ENCODE results near the gene RGS21. TPM values are rescaled to one million over a fixed set of nuclear protein-coding genes. Genes with fewer than 3 reads are reported as not detected.

Gene RGS21
- total and polyA plus RNA-seq, 2 of the 13 experiments (the other 11 are each of a cell fraction or from before 2014, with no cell fraction given) = not detected

- no peak for TF ChIP-seq RBM22 (optimal IDR thresholded peaks at IDR 0.05; ENCODE audit: low read length)
- no peak for TF ChIP-seq TRAFD1 (CRISPR knock-in tag; IDR thresholded peaks at IDR 0.05; ENCODE audit: borderline replicate concordance)
- no peak for TF ChIP-seq ATF5 (CRISPR knock-in tag; IDR thresholded peaks at IDR 0.05; ENCODE audit: low read depth)
- intact Hi-C loops (cut with micrococcal nuclease; ENCODE audit: unreplicated experiment) (no loop called here), in situ Hi-C loops (cut with HindIII; ENCODE audit: extremely low pct_ligation_motif_present, low pct_unique_long_range_greater_than_20kb) (no loop called here)
- ChIA-PET CTCF (ENCODE audit: low intra/inter-chr PET ratio, low total read pairs) (no interaction called here), POLR2A (no interaction called here)
- BruUV-seq (replicated peaks) = no TSS peak
- WGBS (ENCODE audit: low lambda C conversion rate) = 24% methylated on average over 2 of the region's 2 CpGs
- Histone ChIP-seq H3K27ac (ENCODE audit: extremely low read length, insufficient read depth, low read length) (no peak overlapping the region), H3K4me1 (ENCODE audit: insufficient read depth, low read length) (no peaks in the 10 kb centered on the region), H3K9ac (ENCODE audit: insufficient read depth, low read depth, low read length) (no peak overlapping the region), H3K4me3 (replicated peaks in 1 of 3; ENCODE audit: insufficient read depth in 1 of 3, low read depth in 2 of 3, low read length in 3 of 3) (no peak overlapping the region), H3K27me3 (ENCODE audit: control insufficient read depth in 1 of 2, insufficient read depth in 2 of 2, low read length in 2 of 2) (no peaks in the 10 kb centered on the region), H2AFZ (ENCODE audit: low read length) (no peak overlapping the region), H4K20me1 (ENCODE audit: insufficient read depth, low read length) (no peaks in the 10 kb centered on the region), H3K9me3 (ENCODE audit: low read length) (no peaks in the 10 kb centered on the region), H3K79me2 (ENCODE audit: insufficient read depth, low read length) (no peaks in the 10 kb centered on the region), H3K36me3 (replicated peaks in 1 of 2; ENCODE audit: control insufficient read depth in 1 of 2, insufficient read depth in 2 of 2, low read length in 2 of 2) (no peaks in the 10 kb centered on the region), H3K4me2 (ENCODE audit: low read depth, low read length) (no peak overlapping the region)
- no peak for FAIRE-seq
- ATAC-seq = no peak
- DNase-seq (ENCODE audit: low spot score) = no peak
Measured at GRCh38 chr1:192375306-192375705, 58.5 kb downstream of the RGS21 start.

- Histone ChIP-seq H4K20me1 (ENCODE audit: insufficient read depth, low read length) (no peaks in the 10 kb centered on the region), H3K36me3 (replicated peaks in 1 of 2; ENCODE audit: control insufficient read depth in 1 of 2, insufficient read depth in 2 of 2, low read length in 2 of 2) (no peaks in the 10 kb centered on the region), H3K4me1 (ENCODE audit: insufficient read depth, low read length) (no peaks in the 10 kb centered on the region), H3K27me3 (ENCODE audit: control insufficient read depth in 1 of 2, insufficient read depth in 2 of 2, low read length in 2 of 2) (no peaks in the 10 kb centered on the region), H2AFZ (ENCODE audit: low read length) (no peak overlapping the region), H3K27ac (ENCODE audit: extremely low read length, insufficient read depth, low read length) (no peak overlapping the region), H3K9me3 (ENCODE audit: low read length) (no peaks in the 10 kb centered on the region), H3K9ac (ENCODE audit: insufficient read depth, low read depth, low read length) (no peak overlapping the region), H3K4me2 (ENCODE audit: low read depth, low read length) (no peak overlapping the region), H3K79me2 (ENCODE audit: insufficient read depth, low read length) (no peaks in the 10 kb centered on the region), H3K4me3 (replicated peaks in 1 of 3; ENCODE audit: insufficient read depth in 1 of 3, low read depth in 2 of 3, low read length in 3 of 3) (no peak overlapping the region)
- WGBS (ENCODE audit: low lambda C conversion rate) = 16% methylated on average over 3 of the region's 3 CpGs
- in situ Hi-C loops (cut with HindIII; ENCODE audit: extremely low pct_ligation_motif_present, low pct_unique_long_range_greater_than_20kb) (no loop called here), intact Hi-C loops (cut with micrococcal nuclease; ENCODE audit: unreplicated experiment) (no loop called here)
- BruUV-seq (replicated peaks) = no TSS peak
- no peak for FAIRE-seq
- TF ChIP-seq CEBPB (IDR thresholded peaks at IDR 0.05; ENCODE audit: borderline replicate concordance, low read depth, low read length) = peak; percentile 57; the same call in 1 of the 2 replicates
- TF ChIP-seq FOXK2 (IDR thresholded peaks at IDR 0.05) = no peak
- ATAC-seq = no peak
- CTCF ChIA-PET (ENCODE audit: low intra/inter-chr PET ratio, low total read pairs) = no interaction called here
- DNase-seq (ENCODE audit: low spot score) = no peak
- POLR2A ChIA-PET = no interaction called here
Measured at GRCh38 chr1:192376374-192376773, 59.6 kb downstream of the RGS21 start.

All from HepG2 (cell line).